ENCODE data around the gene SUN1.
A peak's percentile ranks its signal among the peaks of the same experiment; 100 is the strongest.

The SUN1 gene

DNA sequence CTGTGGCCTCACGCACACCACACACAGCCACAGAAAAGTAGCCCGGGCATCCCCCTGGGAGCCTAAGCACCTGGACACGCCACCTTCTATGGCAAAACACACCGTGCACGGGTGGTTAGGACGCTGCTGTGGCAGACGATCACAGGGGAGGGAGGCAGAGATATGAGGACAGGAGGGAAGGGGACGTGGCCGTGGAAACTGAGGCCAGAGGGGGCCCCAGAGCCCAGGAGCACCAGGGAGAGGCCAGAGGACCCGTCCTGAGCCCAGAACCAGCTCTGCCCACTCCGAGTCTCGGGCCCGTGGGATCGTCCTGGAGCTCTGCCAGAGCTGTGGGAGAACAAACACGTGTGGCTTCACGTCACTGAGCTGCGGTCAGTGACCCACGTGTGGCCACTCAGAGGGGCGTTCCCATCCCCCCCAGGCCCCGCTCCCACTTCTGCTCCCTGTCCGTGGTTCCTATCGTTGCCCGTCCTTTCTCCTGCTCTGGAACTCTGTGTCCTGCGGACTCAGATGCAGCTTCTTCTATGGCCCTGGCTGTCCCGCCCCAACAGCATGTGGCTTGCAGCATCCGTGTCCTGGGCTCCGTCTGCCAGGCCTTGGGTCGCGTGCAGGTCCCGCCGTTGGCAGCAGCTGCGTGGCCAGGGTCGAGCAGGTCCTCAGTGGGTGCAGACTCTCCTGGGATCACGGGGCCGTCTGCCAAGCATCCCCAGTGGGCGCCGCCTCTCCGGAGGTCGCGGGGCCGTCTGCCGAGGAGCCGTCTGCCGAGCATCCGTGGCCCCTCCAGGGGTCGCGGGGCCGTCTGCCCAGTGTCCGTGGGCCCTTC, 75.1 kb downstream of the SUN1 start:
- DNase-seq (ENCODE audit: low spot score): no peak

DNA sequence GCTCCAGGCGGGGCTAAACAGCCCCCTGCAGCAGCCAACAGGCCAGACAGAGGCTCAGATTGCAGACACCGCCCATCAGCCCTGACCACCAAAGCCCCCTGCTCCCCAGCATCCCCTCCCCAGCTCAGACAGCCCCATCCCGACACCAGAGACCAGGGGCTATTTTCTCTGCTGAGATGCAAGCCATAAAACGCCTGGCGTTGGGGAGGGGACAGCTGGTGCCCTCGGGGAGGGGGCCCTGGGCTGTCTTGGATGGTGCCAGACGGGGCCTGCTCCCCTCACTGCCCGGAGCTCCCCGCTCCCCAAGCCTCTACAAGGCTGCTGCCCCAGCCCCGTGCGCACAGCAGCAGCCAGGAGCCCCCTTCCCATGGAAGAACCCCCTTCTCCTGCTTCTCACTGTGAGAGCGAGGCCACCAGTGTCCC, 75.9 kb downstream of the SUN1 start:
- DNase-seq (ENCODE audit: low spot score): no peak

DNA sequence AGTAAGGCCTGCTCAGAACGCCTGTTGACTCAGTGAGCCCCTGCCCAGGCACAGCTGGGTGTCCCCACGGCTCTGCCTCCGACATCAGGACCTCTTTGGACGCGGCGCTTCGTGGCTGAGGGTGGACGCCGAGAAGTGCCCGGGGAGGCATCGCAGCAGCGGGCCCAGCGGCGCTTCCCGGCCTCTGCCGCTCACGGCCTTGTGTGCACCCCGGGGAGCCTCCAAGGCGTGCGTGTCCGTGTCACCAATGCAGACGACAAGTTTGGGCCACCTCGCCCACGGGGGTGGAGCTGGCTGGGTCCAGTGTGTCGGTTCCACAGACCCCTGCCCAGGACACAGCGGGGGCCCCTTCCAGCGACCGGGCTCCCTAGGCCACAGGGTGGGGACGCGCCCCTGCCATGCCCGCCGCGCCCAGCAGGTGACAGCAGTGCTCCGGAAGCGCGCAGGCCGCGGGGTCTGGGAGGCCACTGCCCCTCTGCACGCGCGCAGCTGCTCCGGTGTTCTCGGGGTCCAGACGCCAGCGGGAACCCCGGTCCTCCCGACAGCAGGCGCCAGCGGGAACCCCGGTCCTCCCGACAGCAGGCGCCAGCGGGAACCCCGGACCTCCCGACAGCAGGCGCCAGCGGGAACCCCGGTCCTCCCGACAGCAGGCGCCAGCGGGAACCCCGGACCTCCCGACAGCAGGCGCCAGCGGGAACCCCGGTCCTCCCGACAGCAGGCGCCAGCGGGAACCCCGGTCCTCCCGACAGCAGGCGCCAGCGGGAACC, 76.5 kb downstream of the SUN1 start:
- DNase-seq (ENCODE audit: low spot score): peak; percentile 88

DNA sequence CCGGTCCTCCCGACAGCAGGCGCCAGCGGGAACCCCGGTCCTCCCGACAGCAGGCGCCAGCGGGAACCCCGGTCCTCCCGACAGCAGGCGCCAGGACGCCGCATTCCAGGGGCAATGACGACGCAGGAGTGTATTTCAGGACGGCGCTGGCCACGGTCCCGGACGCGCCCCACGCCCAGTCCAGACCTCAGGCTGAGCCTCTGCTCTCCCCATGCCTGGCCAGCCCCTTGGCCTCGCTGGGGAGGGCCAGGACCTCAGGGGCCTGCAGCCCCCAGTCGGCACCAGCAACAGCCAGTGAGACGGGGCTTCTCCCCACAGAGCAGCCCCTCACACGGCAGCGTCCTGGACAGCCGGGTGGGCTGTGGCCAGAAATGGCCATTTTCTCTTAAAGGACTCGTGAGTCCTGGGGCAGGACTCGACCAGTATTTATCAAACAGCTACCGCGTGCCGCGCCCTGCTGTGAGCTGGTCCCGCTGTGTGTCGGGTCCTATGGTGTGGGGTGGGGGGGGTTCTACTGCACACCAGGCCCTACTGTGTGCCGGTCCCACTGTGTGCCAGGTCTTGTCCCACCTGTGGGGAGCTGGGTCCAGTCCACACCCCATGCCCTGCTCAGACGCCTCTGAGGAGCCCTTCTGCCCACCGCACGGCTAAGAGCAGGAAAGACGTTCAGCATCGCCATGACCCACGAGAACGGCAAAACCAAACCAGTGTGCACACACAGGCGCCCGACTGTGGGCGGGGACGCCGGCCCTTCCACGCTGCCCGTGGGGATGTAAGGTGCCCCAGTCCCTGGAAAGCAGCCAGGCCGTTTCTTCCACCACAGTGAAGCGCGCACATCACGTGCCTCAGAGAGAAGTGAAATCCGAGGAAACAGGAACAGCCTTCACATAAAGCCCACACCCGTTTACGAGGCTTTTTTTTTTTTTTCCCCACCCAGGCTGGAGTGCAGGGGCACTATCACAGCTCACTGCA, 77.4 kb downstream of the SUN1 start:
- DNase-seq (ENCODE audit: low spot score): peak; percentile 82

DNA sequence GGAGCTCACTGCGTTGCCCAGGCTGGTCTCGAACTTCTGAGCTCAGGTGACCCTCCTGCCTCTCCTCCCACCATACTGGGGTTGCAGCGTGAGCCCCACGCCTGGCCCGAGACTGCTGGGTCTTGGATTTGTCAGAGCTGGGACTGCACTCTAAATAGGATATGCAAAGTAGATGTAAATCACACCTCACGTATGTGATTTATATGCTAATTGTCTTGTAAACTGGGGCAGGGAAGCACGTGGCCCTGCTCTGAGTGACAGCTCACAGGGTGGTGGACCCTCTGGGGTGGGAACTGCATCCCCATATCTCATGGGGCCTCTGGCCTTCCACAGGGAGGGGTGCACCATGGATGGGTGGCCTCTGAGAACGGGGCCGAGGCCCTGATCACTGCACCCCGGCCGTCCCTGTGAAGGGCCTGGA, 78.2 kb downstream of the SUN1 start:
- DNase-seq (ENCODE audit: low spot score): no peak

DNA sequence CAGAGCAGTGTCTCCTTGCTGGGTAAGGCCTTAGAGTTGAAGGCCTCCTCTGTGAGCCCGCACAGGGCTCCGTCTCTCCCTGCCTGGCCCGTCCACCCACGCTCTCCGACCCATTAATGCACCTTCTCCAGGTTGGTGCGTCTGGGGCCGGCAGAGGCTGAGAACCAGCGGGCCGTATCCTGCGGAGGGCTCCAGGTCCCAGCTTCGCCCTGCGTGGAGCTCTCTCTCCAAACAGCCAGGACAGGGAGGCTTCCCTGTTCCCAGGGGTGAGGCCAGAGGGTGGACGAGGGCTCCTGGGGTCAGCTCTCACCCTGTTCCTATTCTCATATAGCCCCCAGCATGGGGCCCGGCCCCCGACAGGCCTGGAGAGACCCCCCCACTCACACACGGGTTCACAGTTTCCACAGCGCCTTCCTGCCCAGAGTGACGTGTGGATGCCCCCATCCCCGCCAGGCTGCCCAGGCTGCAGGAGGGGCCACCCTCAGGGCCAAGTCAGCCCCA, 78.7 kb downstream of the SUN1 start:
- no peak for DNase-seq (ENCODE audit: low spot score)

DNA sequence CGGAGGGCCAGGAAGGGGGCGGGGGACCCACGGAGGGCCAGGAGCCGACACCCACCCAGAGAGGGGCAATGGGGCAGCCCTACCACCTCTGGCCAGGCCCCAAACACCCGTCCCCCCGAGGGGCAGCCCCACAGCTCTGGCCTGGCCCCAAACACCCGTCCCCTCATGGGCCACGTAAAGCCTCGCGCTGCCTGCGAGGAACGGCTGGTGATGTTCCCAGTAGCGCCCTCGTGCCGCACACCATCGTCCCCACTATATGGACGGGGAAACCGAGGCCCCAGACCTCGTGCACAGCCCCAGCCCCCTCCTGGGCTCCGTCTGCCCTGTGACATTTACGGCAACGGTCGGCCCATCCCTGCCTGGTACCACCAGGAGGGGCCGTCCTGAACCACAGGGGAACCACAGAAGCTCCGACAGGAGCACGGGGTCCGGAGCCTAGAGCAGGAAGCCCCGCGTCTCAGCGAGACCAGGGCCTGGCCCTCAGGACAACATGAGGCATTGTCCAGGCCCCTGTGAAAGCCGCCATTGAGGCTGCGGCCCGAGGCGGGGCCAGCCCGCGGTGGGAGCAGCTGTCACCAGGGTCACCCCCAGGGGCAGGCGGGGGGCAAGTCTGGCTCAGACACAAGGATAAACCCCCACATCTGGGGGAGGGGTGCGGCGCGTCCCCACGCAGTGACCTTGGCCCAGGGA, 79.7 kb downstream of the SUN1 start:
- DNase-seq (ENCODE audit: low spot score): no peak

DNA sequence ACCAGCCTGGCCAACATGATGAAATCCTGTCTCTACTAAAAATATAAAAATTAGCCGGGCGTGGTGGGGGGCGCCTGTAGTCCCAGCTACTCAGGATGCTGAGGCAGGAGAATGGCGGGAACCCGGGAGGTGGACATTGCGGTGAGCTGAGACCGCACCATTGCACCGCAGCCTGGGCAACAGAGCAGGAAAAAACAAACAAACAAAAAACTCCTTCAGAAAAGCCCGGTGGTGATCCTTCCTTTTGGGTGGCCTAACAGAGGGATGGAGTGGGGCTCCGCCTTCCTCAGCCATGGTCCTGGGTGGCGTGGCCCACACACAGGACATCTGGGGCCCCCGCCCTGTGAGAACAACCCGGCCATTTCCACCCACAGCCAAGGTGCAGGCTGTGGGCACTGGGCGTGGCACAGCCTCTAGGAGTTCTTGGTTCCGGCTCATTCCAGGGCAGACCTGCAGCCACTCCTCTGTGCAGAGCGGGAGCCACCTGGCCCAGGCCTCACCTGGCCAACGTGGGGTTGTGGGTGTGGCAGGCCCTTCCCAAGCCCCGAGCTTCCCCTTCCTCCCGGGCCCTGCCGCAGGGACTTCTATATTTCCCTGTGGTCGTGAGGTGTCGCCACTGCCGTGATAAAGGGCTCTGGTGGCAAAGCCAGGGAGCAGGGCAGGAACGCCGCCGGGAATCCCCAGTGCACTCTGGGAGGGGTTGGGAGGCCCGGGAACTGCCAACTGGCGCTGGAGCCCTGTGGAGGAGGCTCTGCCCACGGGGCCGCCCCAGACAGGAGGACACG, 81.7 kb downstream of the SUN1 start:
- DNase-seq (ENCODE audit: low spot score): no peak

DNA sequence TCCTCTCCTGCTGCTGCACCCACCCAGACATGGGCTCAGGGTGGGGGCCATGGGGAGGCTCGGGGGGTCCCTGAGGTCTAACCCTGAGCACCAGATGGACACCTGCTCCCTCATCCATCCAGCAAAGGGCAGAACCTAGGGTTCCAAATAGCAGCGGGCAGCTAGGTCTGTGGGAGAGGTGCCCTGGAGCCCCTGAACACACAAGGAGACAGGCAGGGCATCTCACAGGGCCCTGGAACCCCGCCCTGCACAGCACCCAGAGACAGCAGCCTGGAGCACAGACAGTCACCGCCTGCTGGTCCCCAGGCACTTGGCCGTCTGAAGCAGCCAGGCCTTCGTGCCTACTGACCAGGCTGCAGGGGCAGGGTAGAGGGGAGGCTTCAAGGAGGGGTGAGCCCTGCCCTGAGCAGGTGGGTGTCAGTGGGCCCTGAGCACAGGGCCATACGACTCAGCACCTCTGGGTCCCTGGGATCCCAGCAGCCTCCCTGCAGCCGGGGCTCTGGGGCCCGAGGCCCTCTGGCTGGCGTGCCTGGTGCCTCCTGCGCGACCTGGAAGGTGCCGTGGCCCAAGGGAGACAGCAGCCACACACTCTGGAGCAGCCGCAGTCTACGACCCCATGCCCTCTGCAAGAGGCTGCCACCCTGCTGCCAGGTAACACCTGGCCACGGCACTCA, 82.4 kb downstream of the SUN1 start:
- DNase-seq (ENCODE audit: low spot score): no peak

DNA sequence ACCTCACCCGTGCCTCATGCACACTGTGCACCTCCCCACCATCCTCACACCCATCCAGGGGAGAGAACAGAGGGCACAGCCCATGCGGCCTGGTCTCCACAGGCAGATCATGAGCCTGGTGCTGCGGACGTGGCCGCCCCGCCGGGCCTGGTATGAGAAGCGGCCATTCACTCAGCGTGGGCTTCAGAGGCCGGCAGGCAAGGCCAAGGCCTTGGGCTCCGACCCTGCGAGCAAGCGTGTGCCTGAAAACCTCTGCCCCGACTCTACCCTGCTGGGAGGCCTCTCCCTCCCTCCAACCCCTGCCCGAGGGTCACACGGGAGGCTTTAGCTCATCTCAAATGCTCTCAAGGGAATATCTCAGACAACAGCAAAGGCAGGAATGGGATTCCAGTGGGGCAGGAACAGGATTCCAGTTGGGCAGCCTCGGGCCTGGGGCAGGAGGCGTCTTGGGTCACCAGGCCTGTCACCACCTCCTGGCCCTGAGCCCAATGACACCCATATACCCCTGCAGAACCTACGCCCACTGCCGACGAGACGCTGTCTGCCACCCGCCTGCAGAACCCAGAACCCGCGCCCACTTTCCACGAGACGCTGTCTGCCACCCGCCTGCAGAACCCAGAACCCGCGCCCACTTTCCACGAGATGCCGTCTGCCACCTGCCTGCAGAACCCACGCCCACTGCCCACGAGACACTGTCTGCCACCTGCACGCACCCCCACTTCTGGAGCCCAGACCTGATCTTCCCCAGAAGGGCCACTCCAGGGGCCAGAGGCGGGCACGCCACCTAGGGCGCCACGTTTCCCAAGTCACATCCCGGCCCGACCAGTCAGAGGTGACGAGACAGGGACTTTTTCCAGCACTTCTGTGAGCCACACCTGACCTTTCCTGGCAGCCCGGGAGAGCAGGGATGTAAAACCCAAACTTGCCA, 83.3 kb downstream of the SUN1 start:
- no peak for DNase-seq (ENCODE audit: low spot score)

DNA sequence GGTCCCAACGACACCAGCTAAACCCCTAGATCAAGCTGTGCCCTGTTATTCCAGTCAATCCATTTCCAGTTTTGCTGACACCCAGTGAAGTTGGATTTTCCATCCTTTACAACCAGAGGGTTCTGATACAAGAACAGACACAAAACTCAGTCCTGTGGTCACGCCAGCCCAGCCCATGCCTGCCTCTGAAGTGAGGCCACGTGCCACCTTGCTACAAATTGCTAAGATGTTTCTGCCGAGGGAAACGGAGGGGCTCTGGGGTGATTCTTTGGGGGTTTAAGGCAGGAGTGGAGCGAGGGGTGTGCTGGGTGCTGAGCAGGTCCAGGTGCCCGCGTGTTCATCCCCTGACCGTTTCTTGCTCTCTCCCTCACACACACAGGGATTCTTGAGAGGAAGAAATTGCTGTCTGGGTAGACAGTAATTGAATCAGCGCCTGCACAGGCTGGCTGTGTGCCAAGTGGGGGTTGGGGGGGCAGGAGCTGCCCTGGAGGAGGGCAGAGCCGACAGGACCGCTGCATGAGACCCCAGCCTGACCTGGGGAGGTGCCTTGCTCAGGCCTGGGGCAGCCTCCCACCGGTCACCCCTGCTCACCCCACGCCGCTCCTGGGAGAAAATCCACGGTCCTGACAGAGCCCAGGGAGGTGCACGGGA, 84.1 kb downstream of the SUN1 start:
- no peak for DNase-seq (ENCODE audit: low spot score)

DNA sequence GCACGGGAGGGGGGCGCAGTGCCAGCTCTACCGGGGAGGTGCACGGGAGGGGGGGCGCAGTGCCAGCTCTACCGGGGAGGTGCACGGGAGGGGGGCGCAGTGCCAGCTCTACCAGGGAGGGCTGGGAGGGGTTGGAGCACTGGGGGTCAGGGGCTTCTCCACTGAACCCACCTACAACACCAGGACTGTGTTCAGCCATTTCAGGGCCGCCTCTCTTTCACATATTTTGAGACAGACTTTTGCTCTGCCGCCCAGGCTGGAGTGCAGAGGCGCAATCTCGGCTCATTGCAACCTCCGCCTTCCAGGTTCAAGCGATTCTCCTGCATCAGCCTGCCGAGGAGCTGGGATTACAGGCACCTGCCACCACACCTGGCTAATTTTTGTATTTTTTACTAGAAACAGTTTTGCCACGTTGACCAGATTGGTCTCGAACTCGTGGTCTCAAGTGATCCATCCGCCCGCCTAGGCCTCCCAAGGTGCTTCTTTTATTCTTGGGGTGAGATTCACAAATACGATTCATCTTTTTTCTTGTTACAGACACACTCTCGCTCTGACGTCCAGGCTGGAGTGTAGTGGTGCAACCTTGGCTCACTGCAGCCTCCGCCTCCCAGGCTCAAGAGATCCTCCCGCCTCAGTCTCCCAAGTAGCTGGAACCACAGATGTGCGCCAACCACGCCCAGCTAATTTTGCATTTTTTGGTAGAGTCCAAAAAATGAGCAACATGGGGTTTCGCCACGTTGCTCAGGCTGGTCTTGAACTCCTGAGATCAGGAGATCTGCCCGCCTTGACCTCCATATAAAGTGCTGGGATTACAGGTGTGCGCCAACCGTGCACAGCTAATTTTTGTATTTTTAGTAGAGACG, 85.2 kb downstream of the SUN1 start:
- DNase-seq (ENCODE audit: low spot score): no peak

DNA sequence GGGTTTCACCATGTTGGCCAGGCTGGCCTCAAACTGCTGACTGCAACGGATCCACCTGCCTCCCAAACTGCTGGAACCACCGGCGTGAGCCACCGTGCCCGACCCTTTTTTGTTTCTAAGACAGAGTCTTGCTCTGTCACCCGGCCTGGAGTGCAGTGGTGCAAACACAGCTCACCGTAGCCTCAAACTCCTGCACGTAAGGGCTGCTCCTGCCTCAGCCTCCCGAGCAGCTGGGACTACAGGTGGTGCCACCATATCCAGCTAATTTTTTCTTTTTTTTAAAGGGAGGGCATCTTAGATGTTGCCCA, 85.8 kb downstream of the SUN1 start:
- DNase-seq (ENCODE audit: low spot score): no peak

DNA sequence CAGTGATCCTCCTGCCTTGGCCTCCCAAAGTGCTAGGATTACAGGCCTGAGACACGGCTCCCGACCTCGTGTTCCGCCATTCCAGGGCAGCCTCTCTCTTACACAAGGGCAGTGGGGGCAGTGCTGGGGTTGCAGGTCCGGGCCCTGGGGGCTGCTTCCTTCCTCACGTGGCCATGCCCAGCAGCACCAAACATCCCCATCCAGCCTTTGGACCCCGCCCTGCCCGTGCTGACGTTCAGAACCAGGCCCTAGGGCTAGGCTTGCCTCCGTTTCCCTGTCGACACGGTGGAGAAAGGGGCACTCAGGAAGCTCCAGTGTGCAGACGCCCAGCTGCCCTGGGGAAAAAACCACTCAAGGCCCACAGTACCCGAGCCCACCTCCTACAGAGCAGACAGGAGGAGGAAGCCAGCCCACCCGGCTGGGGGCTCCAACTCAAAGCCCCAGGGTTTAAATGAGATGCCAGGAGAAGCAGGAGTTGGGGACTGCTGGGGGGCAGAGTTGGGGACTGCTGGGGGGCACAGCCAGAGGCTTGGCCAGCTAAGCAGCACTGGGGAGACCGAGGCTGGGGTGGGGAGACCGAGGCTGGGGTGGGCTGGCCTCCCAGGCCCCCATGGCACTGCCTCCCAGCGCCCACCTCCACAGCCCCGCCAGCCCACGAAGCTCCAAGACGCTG, 86.3 kb downstream of the SUN1 start:
- no peak for DNase-seq (ENCODE audit: low spot score)

DNA sequence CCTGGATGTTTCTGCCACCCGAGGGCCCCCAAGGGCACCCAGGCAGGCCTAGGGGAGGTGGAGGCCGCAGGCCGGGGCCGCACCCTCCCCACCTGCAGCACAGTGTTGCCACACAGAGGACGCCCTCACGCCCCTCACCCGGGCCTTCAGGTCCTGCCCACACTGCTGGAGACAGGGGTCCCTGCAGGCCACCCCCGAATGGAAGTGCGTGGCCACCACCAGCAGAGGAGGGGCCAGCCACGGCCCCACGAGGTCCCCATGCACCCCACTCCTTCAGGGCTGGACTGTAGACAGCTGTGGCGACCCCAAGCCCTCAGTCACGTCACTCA, 86.8 kb downstream of the SUN1 start:
- no peak for DNase-seq (ENCODE audit: low spot score)

DNA sequence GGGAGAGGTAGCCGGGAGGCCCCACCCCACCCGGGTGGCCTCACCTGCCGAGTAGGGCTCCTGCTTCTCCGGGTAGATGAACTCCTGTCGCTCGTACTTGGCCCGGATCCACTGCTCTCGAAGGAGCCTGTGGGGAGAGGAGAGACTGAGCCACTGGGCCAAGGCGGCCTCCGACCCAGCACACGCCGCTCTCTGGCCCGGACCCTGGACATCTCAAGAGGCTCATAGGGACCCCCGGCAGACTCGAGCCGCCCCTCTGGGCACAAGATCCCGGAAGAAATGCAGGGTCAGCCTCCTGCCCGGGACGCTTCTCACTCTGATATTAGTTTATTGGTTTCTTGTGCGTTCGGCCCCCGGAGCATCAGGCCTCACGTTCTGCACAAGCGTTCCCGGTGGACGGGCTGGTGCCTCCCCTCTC, 87.7 kb downstream of the SUN1 start:
- no peak for DNase-seq (ENCODE audit: low spot score)

Measured in GM03348 (cell line).